8988T (cell line): ENCODE measurements around the gene LHX4.
"Not testable (repeated sequence)": the region's sequence is repeated elsewhere in the genome, so short reads cannot be mapped to it uniquely, and the experiment has no call there.

Experiments used
- DNase-seq: peaks from one replicate; pipeline ENCODE4 v3.0.0; 2011

LHX4 gene

GRCh38 chr1:180198196-180198595 lies 31.9 kb upstream of the LHX4 start:
- no peak for DNase-seq

DNA sequence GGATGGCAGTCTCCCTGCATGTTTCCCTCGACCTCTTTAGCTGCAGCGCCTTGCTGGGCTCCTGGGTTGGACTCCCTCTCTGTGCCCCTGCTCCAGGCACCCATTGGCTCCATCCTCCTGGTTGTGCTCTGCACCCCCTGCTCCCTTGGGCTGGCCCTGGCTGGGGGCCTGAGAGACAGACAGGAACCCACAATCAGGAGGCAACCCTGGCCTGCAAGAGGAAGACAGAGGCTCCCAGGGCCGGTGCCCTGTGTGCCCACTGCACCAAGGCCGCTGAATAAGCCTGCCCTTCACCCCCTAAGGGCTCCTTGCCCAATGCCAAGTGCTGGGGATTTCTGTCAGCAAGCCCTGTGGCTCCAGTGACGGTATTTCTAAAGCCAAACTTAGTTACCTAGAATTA lies 31.5 kb upstream of the LHX4 start:
- DNase-seq: no peak

DNA sequence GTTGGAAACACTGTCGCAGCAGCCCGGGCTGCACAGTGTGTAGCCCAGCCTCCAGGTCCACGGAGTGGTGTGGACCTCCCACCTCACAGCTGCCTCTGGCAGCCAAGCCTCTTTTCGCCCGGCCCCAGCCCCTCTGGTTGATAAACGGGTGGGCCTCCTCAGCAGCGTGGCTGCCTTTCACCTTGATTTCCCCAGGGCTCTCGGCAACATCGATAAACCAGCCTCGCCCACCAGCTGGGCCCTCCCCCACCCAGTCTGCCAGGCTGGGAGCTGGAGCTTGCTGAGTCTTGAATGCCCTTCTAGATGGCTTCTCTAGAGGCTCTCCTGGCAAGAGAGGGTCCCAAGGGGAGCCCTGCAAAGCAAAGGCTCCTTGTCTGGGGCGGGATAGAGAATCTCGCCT lies 31.0 kb upstream of the LHX4 start:
- DNase-seq: no peak

- no peak for DNase-seq
Observed at GRCh38 chr1:180201451-180202200, 28.4 kb upstream of the LHX4 start.

DNA sequence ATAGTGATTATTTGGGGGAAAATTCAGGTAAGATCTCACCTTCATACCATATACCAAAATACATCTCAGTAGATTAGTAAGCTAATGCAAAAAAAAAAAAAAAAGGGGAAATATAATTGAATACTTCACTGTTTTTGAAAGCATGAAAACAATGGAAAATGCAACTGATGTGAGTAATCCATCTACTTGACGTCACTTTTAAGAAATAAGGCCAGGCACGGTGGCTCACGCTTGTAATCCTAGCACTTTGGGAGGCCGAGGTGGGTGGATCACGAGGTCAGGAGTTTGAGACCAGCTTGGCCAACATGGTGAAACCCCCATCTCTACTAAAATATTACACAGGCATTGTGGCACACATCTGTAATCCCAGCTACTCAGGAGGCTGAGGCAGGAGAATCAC lies 27.5 kb upstream of the LHX4 start:
- not testable (repeated sequence) for DNase-seq

GRCh38 chr1:180204231-180204630 lies 25.8 kb upstream of the LHX4 start:
- no peak for DNase-seq

DNA sequence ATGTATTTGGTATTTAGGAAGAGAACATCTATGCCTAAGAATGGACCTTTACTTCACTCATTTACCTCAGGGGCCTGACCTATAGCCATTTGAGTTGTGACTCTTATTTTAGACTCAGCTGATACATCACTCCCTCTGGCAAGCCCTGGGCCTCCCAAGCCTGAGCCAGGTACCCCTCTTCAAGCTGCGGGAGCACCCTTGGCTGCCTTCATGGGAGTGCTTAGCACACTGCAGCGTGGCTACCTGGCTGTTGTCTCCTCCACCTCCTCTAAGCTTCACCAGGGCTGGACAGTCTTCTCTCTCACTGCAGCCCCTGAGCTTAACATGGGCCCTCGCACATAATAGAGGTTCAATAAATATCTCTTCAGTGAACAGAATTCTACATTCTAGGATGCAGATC lies 23.5 kb upstream of the LHX4 start:
- DNase-seq: no peak

DNA sequence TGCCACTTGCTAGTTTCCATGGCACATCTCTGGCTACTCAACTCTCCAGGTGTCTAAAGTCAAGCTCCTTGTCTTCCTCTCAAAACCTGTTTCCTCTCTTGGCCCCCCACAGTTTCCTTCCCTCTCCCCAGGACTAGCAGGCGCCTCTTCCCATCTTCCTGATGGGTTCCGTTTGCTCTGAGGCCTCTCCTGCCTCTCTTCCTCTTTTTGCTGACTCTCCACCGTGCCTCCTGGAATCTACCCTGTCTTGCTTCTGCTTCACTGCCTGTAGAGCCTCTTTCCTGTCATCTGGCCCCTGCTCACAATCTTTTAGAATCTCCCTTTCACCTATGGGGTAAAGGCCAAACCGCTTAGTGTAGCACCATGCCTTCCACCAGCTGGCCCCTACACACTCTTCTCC lies 21.8 kb upstream of the LHX4 start:
- no peak for DNase-seq

GRCh38 chr1:180210008-180210620 lies 19.9 kb upstream of the LHX4 start:
- no peak for DNase-seq

DNA sequence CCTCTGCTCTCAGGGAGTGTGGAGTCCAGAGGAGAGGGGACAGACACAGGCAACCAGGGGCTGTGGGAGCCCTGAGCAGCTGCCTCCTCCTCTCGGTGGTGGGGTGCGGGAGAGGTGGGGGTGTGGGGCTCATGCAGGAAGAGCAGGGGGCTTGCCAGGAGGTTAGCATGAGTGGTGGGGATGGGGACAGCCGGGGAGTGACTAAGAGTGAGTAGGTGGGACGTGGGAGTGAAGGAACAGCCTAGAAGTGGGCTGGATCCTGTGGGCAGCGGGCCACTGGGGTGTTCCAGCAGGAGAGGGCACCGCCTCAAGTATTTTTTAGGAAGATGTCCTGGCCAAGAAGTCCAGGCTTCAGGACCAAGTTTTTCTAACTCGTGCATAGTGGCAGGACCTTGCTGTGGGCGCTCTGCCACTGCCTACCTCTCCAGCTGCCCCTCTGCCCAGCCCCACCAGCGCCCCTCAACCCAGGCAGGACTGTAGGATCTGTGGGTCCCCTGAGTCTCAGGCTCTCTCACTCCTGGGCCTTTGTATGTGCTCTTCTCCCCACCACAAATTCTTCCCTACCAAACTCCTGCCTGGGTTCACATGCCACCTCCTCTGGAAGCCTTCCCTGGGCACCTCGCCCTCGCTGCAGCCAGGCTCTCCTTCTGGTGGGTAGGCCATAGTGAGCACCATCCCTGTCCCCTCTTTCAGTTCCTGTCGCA lies 18.8 kb upstream of the LHX4 start:
- no peak for DNase-seq

DNA sequence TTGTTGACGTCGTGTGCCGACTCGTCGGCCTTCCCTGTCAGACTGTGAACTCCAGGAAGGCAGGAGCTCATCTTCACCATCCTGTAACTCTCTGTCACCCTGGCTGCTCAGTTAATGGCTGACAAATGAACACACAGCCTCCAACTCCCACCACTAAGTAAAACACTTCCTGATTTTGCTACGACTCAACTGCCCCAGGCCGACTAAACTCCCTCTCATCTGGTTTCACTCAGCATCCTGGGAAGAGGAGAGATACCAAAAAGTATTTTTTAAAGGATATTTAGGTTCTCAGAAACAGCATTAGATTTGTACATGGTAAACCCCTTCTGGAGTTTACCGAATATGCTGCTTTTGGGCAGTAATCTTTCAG lies 18.2 kb upstream of the LHX4 start:
- no peak for DNase-seq

GRCh38 chr1:180213401-180214170 lies 16.5 kb upstream of the LHX4 start:
- DNase-seq: peak; percentile 70

DNA sequence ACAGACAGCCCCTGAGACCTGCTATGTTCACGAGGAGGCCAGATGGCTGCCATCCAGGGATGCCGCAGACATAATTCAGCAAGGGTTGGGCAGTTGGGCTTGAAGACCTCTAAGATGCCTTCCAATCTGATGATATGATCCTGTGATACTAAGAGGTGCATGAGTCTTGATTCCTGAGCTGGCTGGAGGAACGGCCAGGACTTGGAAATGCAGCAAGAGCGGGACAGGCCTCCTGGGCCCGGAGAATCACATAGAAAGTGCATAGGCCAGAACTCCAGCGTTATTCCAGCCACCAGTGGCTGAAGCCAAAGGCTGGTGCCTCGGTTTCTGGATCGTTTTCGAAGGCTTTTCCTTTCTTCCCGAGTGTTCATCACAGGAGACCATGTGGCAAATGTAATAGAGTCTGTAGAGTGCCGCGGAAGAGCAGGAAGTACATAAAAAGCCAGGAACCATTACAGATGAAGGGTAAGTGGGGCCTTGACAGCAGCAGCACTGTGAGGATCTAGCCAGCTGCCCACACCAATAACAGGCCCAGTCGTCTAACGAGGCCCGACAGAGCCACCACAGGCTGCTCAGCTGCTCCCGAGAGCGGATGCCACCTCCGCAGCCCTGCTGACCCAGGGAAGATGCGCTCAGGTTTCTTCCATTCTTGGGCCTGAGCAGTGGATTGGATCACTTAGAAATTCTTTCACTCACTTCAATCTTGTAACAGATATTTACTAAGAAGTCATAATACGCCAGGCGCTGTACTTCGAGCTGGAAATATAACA lies 14.0 kb upstream of the LHX4 start:
- no peak for DNase-seq

DNA sequence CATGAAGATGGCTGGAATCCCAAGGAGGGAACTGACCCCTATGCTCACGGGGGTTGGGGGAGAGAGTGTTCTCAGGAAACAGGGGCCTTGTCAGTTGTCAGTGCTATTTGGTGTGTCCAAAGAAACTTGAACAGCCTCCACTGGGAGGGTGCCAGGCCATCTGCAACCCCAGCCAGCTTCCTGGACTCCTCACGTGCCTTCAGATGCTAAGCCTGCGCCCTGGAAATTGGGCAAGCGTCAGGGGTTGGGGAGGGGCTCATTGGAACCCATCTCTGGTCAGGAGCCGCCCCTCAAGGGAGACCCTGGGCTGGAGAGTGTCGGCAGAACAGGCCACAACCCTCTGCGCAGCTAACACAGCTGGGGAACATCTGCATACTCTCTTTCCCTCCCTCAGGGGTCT lies 13.1 kb upstream of the LHX4 start:
- no peak for DNase-seq

DNA sequence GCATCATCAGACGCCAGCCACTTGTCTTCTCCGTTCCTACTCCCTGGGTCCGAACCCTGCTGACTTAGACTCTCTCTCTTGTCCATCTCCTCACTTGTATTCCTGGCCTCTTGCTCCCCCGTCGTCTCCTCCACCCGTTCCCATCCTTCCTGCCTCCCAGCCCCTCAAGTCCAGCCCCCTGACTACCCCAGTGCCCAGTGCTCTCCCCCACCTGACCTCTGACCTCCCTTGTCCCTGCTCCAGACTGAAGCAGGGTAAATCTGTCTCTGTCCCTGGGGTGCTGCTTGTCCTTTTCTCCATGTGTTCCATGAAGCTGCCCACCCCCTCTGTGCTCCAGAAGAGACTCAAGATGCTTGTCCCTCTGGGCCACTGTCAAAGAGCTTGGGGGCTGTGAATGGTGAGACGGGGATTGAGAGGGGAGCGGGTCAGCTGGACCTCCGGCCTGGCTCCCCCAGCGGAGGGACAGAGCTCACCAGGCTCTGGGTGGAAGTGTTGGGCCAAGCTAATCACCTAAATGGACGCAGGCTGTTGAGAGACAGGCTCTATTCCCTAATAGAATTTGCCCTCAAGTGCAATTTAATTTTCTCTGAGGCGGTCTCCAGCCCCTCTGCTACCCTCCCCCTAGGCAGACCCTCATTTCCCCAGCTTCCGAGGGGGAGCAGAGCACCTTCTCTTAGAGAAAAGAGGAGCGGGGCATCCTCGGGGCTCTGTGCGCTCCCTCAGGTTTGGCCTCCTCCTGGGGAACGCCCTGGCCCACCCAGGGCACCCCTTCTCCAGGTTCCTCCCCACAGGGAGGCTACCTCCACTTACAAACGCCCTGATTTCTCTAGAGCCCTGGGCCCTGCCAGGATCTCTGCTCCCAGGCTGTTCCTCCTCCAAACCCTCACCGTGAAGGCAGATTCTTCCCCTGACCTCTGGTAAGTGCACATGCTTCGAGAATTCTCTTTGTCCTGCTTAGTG lies 11.0 kb upstream of the LHX4 start:
- DNase-seq: no peak

GRCh38 chr1:180219776-180220175 lies 10.3 kb upstream of the LHX4 start:
- DNase-seq: no peak

GRCh38 chr1:180221462-180221861 lies 8.6 kb upstream of the LHX4 start:
- no peak for DNase-seq

DNA sequence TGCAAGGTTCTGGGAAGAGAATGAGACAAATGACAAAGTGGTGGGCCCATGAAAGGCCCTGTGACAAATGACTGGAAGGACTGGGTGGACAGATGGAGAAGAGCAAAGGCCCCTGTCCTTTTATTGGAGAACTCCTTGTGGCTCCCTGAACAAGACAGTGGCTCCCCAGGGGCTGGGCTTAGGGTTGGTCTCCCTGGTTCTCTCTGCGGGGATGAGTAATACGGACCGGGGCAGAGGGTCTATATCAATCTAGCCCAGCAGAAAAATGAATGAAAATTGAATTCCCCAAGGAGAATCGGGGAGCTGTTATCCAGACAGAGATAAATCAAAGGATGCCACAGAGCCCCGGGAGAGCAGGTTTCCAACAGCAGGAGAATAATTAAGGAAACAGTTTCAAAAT lies 5.2 kb upstream of the LHX4 start:
- DNase-seq: no peak

DNA sequence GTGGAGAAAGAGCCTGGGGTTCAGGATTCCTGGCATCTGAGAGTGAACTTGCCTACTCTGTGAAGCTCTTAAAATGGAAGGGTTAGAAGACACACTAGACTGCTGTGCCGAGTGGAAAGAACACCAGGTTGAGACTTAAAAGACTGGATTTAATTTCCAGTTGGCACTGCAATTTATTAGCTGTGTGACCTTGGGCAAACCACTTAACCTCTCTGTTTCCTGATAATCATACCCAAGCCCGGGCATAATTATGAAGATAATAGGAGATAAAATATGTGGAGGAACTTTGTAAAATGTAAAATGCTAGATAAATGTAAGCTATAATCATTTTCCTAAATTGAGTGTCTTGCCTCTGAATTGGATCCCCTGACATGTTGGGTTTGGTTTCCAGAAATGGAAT lies 4.7 kb upstream of the LHX4 start:
- no peak for DNase-seq

GRCh38 chr1:180227861-180228647 lies 2.0 kb upstream of the LHX4 start:
- DNase-seq: no peak
